Measurements from ENCODE around the gene FNIP2.

Gene FNIP2

GRCh38 chr4:158847535-158847934 lies 78.7 kb downstream of the FNIP2 start:
- Histone ChIP-seq H3K27me3 (replicated peaks; ENCODE audit: control insufficient read depth, insufficient read depth, low read length) (no peaks in the 10 kb centered on the region), H3K4me3 (ENCODE audit: low read length) (no peak overlapping the region), H3K36me3 (ENCODE audit: control insufficient read depth, insufficient read depth, low read length, severe bottlenecking) (peaks cover 65% of the 10 kb centered on the region), H3K9ac (ENCODE audit: low read length) (no peak overlapping the region), H3K9me3 (ENCODE audit: control insufficient read depth, low read length) (no peaks in the 10 kb centered on the region), H3K4me1 (ENCODE audit: control insufficient read depth, insufficient read depth, low read length) (no peaks in the 10 kb centered on the region)
- no peak for DNase-seq (ENCODE audit: low read depth)

- Histone ChIP-seq H3K9me3 (ENCODE audit: control insufficient read depth, low read length) (no peaks in the 10 kb centered on the region), H3K9ac (ENCODE audit: low read length) (no peak overlapping the region), H3K36me3 (ENCODE audit: control insufficient read depth, insufficient read depth, low read length, severe bottlenecking) (peaks cover 57% of the 10 kb centered on the region), H3K4me3 (ENCODE audit: low read length) (no peak overlapping the region), H3K4me1 (ENCODE audit: control insufficient read depth, insufficient read depth, low read length) (no peaks in the 10 kb centered on the region), H3K27me3 (replicated peaks; ENCODE audit: control insufficient read depth, insufficient read depth, low read length) (no peaks in the 10 kb centered on the region)
- DNase-seq (ENCODE audit: low read depth), result no peak
Observed at GRCh38 chr4:158849681-158850080, 80.9 kb downstream of the FNIP2 start.

GRCh38 chr4:158850371-158850770 lies 81.5 kb downstream of the FNIP2 start:
- no peak overlapping the region for H3K4me3 ChIP-seq (ENCODE audit: low read length)
- no peak overlapping the region for H3K9ac ChIP-seq (ENCODE audit: low read length)
- H3K36me3 ChIP-seq (ENCODE audit: control insufficient read depth, insufficient read depth, low read length, severe bottlenecking), result peaks cover 61% of the 10 kb centered on the region
- no peaks in the 10 kb centered on the region for H3K27me3 ChIP-seq (replicated peaks; ENCODE audit: control insufficient read depth, insufficient read depth, low read length)
- no peak for DNase-seq (ENCODE audit: low read depth)
- no peaks in the 10 kb centered on the region for H3K9me3 ChIP-seq (ENCODE audit: control insufficient read depth, low read length)
- H3K4me1 ChIP-seq (ENCODE audit: control insufficient read depth, insufficient read depth, low read length), result no peaks in the 10 kb centered on the region

- H3K36me3 ChIP-seq (ENCODE audit: control insufficient read depth, insufficient read depth, low read length, severe bottlenecking), result peaks cover 56% of the 10 kb centered on the region
- DNase-seq (ENCODE audit: low read depth), result peak; percentile 84
- H3K4me3 ChIP-seq (ENCODE audit: low read length), result no peak overlapping the region
Observed at GRCh38 chr4:158850800-158851644, 82.2 kb downstream of the FNIP2 start.

GRCh38 chr4:158854236-158854635 lies 85.4 kb downstream of the FNIP2 start:
- Histone ChIP-seq H3K27me3 (replicated peaks; ENCODE audit: control insufficient read depth, insufficient read depth, low read length) (no peaks in the 10 kb centered on the region), H3K9ac (ENCODE audit: low read length) (no peak overlapping the region), H3K9me3 (ENCODE audit: control insufficient read depth, low read length) (no peaks in the 10 kb centered on the region), H3K4me1 (ENCODE audit: control insufficient read depth, insufficient read depth, low read length) (peaks cover 12% of the 10 kb centered on the region), H3K36me3 (ENCODE audit: control insufficient read depth, insufficient read depth, low read length, severe bottlenecking) (peaks cover 35% of the 10 kb centered on the region), H3K4me3 (ENCODE audit: low read length) (no peak overlapping the region)
- no peak for DNase-seq (ENCODE audit: low read depth)

More at GRCh38 chr4:158850800-158851644, 82.2 kb downstream of the FNIP2 start:
- no peaks in the 10 kb centered on the region for H3K9me3 ChIP-seq (ENCODE audit: control insufficient read depth, low read length)
- H3K9ac ChIP-seq (ENCODE audit: low read length), result no peak overlapping the region
- H3K4me1 ChIP-seq (ENCODE audit: control insufficient read depth, insufficient read depth, low read length), result no peaks in the 10 kb centered on the region
- H3K27me3 ChIP-seq (replicated peaks; ENCODE audit: control insufficient read depth, insufficient read depth, low read length), result no peaks in the 10 kb centered on the region

GRCh38 chr4:158856852-158857251 lies 88.0 kb downstream of the FNIP2 start:
- Histone ChIP-seq H3K36me3 (ENCODE audit: control insufficient read depth, insufficient read depth, low read length, severe bottlenecking) (peaks cover 48% of the 10 kb centered on the region), H3K9me3 (ENCODE audit: control insufficient read depth, low read length) (no peaks in the 10 kb centered on the region), H3K4me3 (ENCODE audit: low read length) (no peak overlapping the region), H3K27me3 (replicated peaks; ENCODE audit: control insufficient read depth, insufficient read depth, low read length) (no peaks in the 10 kb centered on the region), H3K9ac (ENCODE audit: low read length) (no peak overlapping the region), H3K4me1 (ENCODE audit: control insufficient read depth, insufficient read depth, low read length) (peaks cover 15% of the 10 kb centered on the region)
- DNase-seq (ENCODE audit: low read depth), result peak; percentile 72

- H3K4me3 ChIP-seq (ENCODE audit: low read length), result no peak overlapping the region
- no peaks in the 10 kb centered on the region for H3K9me3 ChIP-seq (ENCODE audit: control insufficient read depth, low read length)
- H3K36me3 ChIP-seq (ENCODE audit: control insufficient read depth, insufficient read depth, low read length, severe bottlenecking), result peaks cover 52% of the 10 kb centered on the region
- peaks cover 15% of the 10 kb centered on the region for H3K4me1 ChIP-seq (ENCODE audit: control insufficient read depth, insufficient read depth, low read length)
- no peaks in the 10 kb centered on the region for H3K27me3 ChIP-seq (replicated peaks; ENCODE audit: control insufficient read depth, insufficient read depth, low read length)
- DNase-seq (ENCODE audit: low read depth), result no peak
- no peak overlapping the region for H3K9ac ChIP-seq (ENCODE audit: low read length)
Observed at GRCh38 chr4:158857951-158858350, 89.1 kb downstream of the FNIP2 start.

- DNase-seq (ENCODE audit: low read depth), result peak; percentile 31
- Histone ChIP-seq H3K4me3 (ENCODE audit: low read length) (no peak overlapping the region), H3K9ac (ENCODE audit: low read length) (no peak overlapping the region), H3K36me3 (ENCODE audit: control insufficient read depth, insufficient read depth, low read length, severe bottlenecking) (peaks cover 59% of the 10 kb centered on the region), H3K9me3 (ENCODE audit: control insufficient read depth, low read length) (no peaks in the 10 kb centered on the region), H3K27me3 (replicated peaks; ENCODE audit: control insufficient read depth, insufficient read depth, low read length) (no peaks in the 10 kb centered on the region), H3K4me1 (ENCODE audit: control insufficient read depth, insufficient read depth, low read length) (peaks cover 15% of the 10 kb centered on the region)
Observed at GRCh38 chr4:158858410-158859199, 89.8 kb downstream of the FNIP2 start.

GRCh38 chr4:158859661-158860060 lies 90.8 kb downstream of the FNIP2 start:
- no peak overlapping the region for H3K9ac ChIP-seq (ENCODE audit: low read length)

GRCh38 chr4:158860856-158861255 lies 92.0 kb downstream of the FNIP2 start:
- H3K36me3 ChIP-seq (ENCODE audit: control insufficient read depth, insufficient read depth, low read length, severe bottlenecking), result peaks cover 55% of the 10 kb centered on the region
- H3K27me3 ChIP-seq (replicated peaks; ENCODE audit: control insufficient read depth, insufficient read depth, low read length), result no peaks in the 10 kb centered on the region
- no peaks in the 10 kb centered on the region for H3K9me3 ChIP-seq (ENCODE audit: control insufficient read depth, low read length)
- H3K9ac ChIP-seq (ENCODE audit: low read length), result no peak overlapping the region
- peaks cover 17% of the 10 kb centered on the region for H3K4me1 ChIP-seq (ENCODE audit: control insufficient read depth, insufficient read depth, low read length)
- no peak for DNase-seq (ENCODE audit: low read depth)
- H3K4me3 ChIP-seq (ENCODE audit: low read length), result no peak overlapping the region

More at GRCh38 chr4:158859661-158860060, 90.8 kb downstream of the FNIP2 start:
- Histone ChIP-seq H3K36me3 (ENCODE audit: control insufficient read depth, insufficient read depth, low read length, severe bottlenecking) (peaks cover 59% of the 10 kb centered on the region), H3K4me1 (ENCODE audit: control insufficient read depth, insufficient read depth, low read length) (peaks cover 15% of the 10 kb centered on the region), H3K9me3 (ENCODE audit: control insufficient read depth, low read length) (no peaks in the 10 kb centered on the region), H3K4me3 (ENCODE audit: low read length) (no peak overlapping the region), H3K27me3 (replicated peaks; ENCODE audit: control insufficient read depth, insufficient read depth, low read length) (no peaks in the 10 kb centered on the region)
- DNase-seq (ENCODE audit: low read depth), result no peak

GRCh38 chr4:158861281-158861680 lies 92.5 kb downstream of the FNIP2 start:
- Histone ChIP-seq H3K9me3 (ENCODE audit: control insufficient read depth, low read length) (no peaks in the 10 kb centered on the region), H3K4me3 (ENCODE audit: low read length) (no peak overlapping the region), H3K9ac (ENCODE audit: low read length) (no peak overlapping the region), H3K36me3 (ENCODE audit: control insufficient read depth, insufficient read depth, low read length, severe bottlenecking) (peaks cover 55% of the 10 kb centered on the region), H3K4me1 (ENCODE audit: control insufficient read depth, insufficient read depth, low read length) (peaks cover 18% of the 10 kb centered on the region), H3K27me3 (replicated peaks; ENCODE audit: control insufficient read depth, insufficient read depth, low read length) (no peaks in the 10 kb centered on the region)
- no peak for DNase-seq (ENCODE audit: low read depth)
